PC-9 (cell line): ENCODE data around the gene NEURL3. TPM values are rescaled to one million over a fixed set of nuclear protein-coding genes. Genes with fewer than 3 reads are reported as not detected.
"Not testable (repeated sequence)": the region's sequence is repeated elsewhere in the genome, so short reads cannot be mapped to it uniquely, and the experiment has no call there.

ENCODE experiments used
- BruUV-seq: library from RNA; stranded (reverse); fragments of 400-500 nt; replicated peaks from 2 replicates; lab custom pipeline; 2021; lab: Mats Ljungman, UMichigan
- CTCF ChIA-PET: fragments of 300-600 bp; sonication (Branson Sonifier 250); formaldehyde crosslinking; loops from one replicate; lab custom pipeline; 2022; ENCODE audit warnings: antibody characterized with exemption; lab: Charles Lee
- POLR2A ChIA-PET: fragments of 300-600 bp; sonication (Branson Sonifier 250); formaldehyde crosslinking; loops from one replicate; lab custom pipeline; 2022; ENCODE audit warnings: antibody characterized with exemption; ENCODE audit not compliant: unreplicated experiment; lab: Charles Lee
- DNase-seq, 2 experiments: peaks; one replicate each; pipeline versions ENCODE4 v3.0.0 to v3.0.0-alpha.2; 2015 to 2022; ENCODE audit warnings: mixed read lengths in 1 of 2
- H2AFZ ChIP-seq: fragments of 200-600 bp; sonication (generic); 2 replicates; pipeline ENCODE4 v1.8.1; 2017; ENCODE audit warnings: antibody characterized with exemption
- H3F3A ChIP-seq: fragments of 200-600 bp; sonication (generic); 2 replicates; pipeline ENCODE4 v1.8.1; 2017; ENCODE audit warnings: antibody characterized with exemption, mild to moderate bottlenecking, low read depth; ENCODE audit not compliant: insufficient read depth
- H3K27ac ChIP-seq: fragments of 200-600 bp; sonication (generic); 2 replicates; pipeline ENCODE4 v1.6.1; 2016; ENCODE audit warnings: mixed run types
- H3K27me3 ChIP-seq: fragments of 200-600 bp; sonication (generic); 2 replicates; pipeline ENCODE4 v1.6.1; 2016; ENCODE audit warnings: low read depth, mixed run types; ENCODE audit not compliant: insufficient read depth
- H3K36me3 ChIP-seq: fragments of 200-600 bp; sonication (generic); 2 replicates; pipeline ENCODE4 v1.6.1; 2016; ENCODE audit warnings: low read depth, mixed run types
- H3K4me1 ChIP-seq: fragments of 200-600 bp; sonication (generic); replicated peaks from 2 replicates; pipeline ENCODE4 v1.6.1; 2016; ENCODE audit warnings: mixed run types; ENCODE audit not compliant: insufficient read depth
- H3K4me2 ChIP-seq: fragments of 200-600 bp; sonication (generic); 2 replicates; pipeline ENCODE4 v1.6.1; 2017; ENCODE audit warnings: mixed run types
- H3K4me3 ChIP-seq: fragments of 200-600 bp; sonication (generic); 2 replicates; pipeline ENCODE4 v1.6.1; 2016; ENCODE audit warnings: mixed run types
- H3K79me2 ChIP-seq: fragments of 200-600 bp; sonication (generic); 2 replicates; pipeline ENCODE4 v1.6.1; 2017; ENCODE audit warnings: low read depth, mixed run types
- H3K9me2 ChIP-seq: fragments of 200-600 bp; sonication (generic); 2 replicates; pipeline ENCODE4 v1.8.1; 2017; ENCODE audit warnings: mild to moderate bottlenecking; ENCODE audit not compliant: insufficient read depth
- H3K9me3 ChIP-seq: fragments of 200-600 bp; sonication (generic); 2 replicates; pipeline ENCODE4 v1.8.1; 2016; ENCODE audit warnings: low read depth; ENCODE audit not compliant: insufficient read depth
- H4K20me1 ChIP-seq: fragments of 200-600 bp; sonication (generic); 2 replicates; pipeline ENCODE4 v1.8.1; 2017; ENCODE audit not compliant: insufficient read depth
- CTCF ChIP-seq: fragments of 200-600 bp; sonication (generic); conservative IDR thresholded peaks from 2 replicates; pipeline ENCODE4 v1.6.1; 2017; ENCODE audit warnings: mixed run types, antibody characterized with exemption, mild to moderate bottlenecking, moderate library complexity
- EZH2 ChIP-seq: fragments of 200-600 bp; sonication (generic); IDR thresholded peaks from 2 replicates; pipeline ENCODE4 v1.8.0; 2017; ENCODE audit warnings: antibody characterized with exemption, low read depth
- intact Hi-C: fragments of 100-400 bp; cut with micrococcal nuclease; formaldehyde crosslinking; loops from one replicate; pipeline ENCODE4 v1.10.0; 2022; ENCODE audit not compliant: unreplicated experiment
- total RNA-seq: library from RNA; stranded (reverse); gene quantifications from 2 replicates; pipeline ENCODE4 v1.2.3, GENCODE V29; 2021

Gene NEURL3
- total RNA-seq, 1 experiment from 2014 or later: 0.48 TPM

- Histone ChIP-seq H3K27me3 (no peaks in the 10 kb centered on the region), H3K9me2 (no peaks in the 10 kb centered on the region), H3K79me2 (no peaks in the 10 kb centered on the region), H4K20me1 (no peaks in the 10 kb centered on the region), H3K4me3 (no peak overlapping the region), H3K27ac (no peak overlapping the region), H3K4me1 (no peaks in the 10 kb centered on the region), H3K4me2 (no peak overlapping the region), H3K36me3 (no peaks in the 10 kb centered on the region), H2AFZ (no peak overlapping the region), H3F3A (no peaks in the 10 kb centered on the region), H3K9me3 (no peaks in the 10 kb centered on the region; the same call in 1 of the 2 replicates)
- POLR2A ChIA-PET: no interaction called here
- no TSS peak for BruUV-seq
- intact Hi-C loops: no loop called here
- CTCF ChIA-PET: no interaction called here
- no peak for DNase-seq
- TF ChIP-seq EZH2 (no peak), CTCF (no peak)
These were observed 42.0 kb downstream of the NEURL3 start for GRCh38 chr2:96463119-96463518.

GRCh38 chr2:96461616-96462015 is 43.5 kb downstream of the NEURL3 start:
- intact Hi-C loops, DNase-seq, H3K4me3 ChIP-seq, H3K27me3 ChIP-seq, H3K79me2 ChIP-seq, POLR2A ChIA-PET, H3K4me2 ChIP-seq, H3F3A ChIP-seq, CTCF ChIA-PET, H3K9me3 ChIP-seq, H3K36me3 ChIP-seq, H2AFZ ChIP-seq, H3K4me1 ChIP-seq, BruUV-seq, H3K9me2 ChIP-seq, H4K20me1 ChIP-seq, H3K27ac ChIP-seq: not testable (repeated sequence)

GRCh38 chr2:96452053-96452452 is 53.1 kb downstream of the NEURL3 start:
- ChIA-PET POLR2A (no interaction called here), CTCF (no interaction called here)
- Histone ChIP-seq H3K36me3 (no peaks in the 10 kb centered on the region), H3K4me2 (no peak overlapping the region), H3K9me3 (no peaks in the 10 kb centered on the region), H4K20me1 (no peaks in the 10 kb centered on the region), H3F3A (peaks cover 2% of the 10 kb centered on the region; the same call in 1 of the 2 replicates), H3K4me3 (no peak overlapping the region), H3K79me2 (no peaks in the 10 kb centered on the region), H3K27me3 (no peaks in the 10 kb centered on the region), H3K9me2 (no peaks in the 10 kb centered on the region), H2AFZ (no peak overlapping the region), H3K4me1 (peaks cover 27% of the 10 kb centered on the region), H3K27ac (no peak overlapping the region)
- TF ChIP-seq CTCF (no peak), EZH2 (no peak)
- BruUV-seq: no TSS peak
- peak in 1 of 2 experiments; percentile 21 for DNase-seq
- intact Hi-C loops: no loop called here

- Histone ChIP-seq H3F3A (no peaks in the 10 kb centered on the region; the same call in 1 of the 2 replicates), H3K9me2 (no peaks in the 10 kb centered on the region), H3K27ac (no peak overlapping the region), H3K79me2 (no peaks in the 10 kb centered on the region), H3K27me3 (no peaks in the 10 kb centered on the region), H3K4me3 (no peak overlapping the region), H4K20me1 (no peaks in the 10 kb centered on the region), H2AFZ (peak overlapping the region; percentile 40; the same call in 1 of the 2 replicates), H3K36me3 (no peaks in the 10 kb centered on the region), H3K9me3 (no peaks in the 10 kb centered on the region), H3K4me1 (peaks cover 13% of the 10 kb centered on the region), H3K4me2 (peak overlapping the region; percentile 13)
- TF ChIP-seq CTCF: no peak
- intact Hi-C loops: loop anchor here (1.0 to 5.0 kb wide), 2 partner anchors 43 to 57 kb away; no protein-coding TSS in a partner anchor
- peak; percentile 60 to 69 for DNase-seq
- POLR2A ChIA-PET: interaction anchor here (0.5 kb wide), 1 partner anchor 1285 kb away, joined by 3 read pairs; no protein-coding TSS in a partner anchor
- no TSS peak for BruUV-seq
- CTCF ChIA-PET: interaction anchor here (0.6 kb wide), 1 partner anchor 44 kb away, joined by 4 read pairs; no protein-coding TSS in a partner anchor
These were observed 55.5 kb downstream of the NEURL3 start for GRCh38 chr2:96449637-96450036.
